Left renal cortex interstitium (tissue), 4 donors: Measurements from ENCODE around the gene GAL3ST1. TPM values are rescaled to one million over a fixed set of nuclear protein-coding genes. Genes with fewer than 3 reads are reported as not detected.

Experiments used
- polyA plus RNA-seq, 4 donors: library from polyadenylated mRNA; unstranded; fragments of 120-200 nt; gene quantifications; one replicate each; pipeline ENCODE4 v1.2.1, GENCODE V29; 2013; ENCODE audit not compliant: insufficient read length in 4 of 4

GAL3ST1 gene
- polyA plus RNA-seq, 4 donors = 24.9 to 41.0 (median 35.6) TPM

Other genes starting within 250 kb of the GAL3ST1 start
- 10 to 100 TPM; 14.1 to 18.4 (median 16.3) TPM for gene TBC1D10A, start 247.7 kb downstream of the GAL3ST1 start, polyA plus RNA-seq
- 100 to 1,000 TPM; 129 to 168 (median 150) TPM for gene SF3A1, start 217.8 kb downstream of the GAL3ST1 start, polyA plus RNA-seq
- 1 to 10 TPM; 5.4 to 9.2 (median 7.3) TPM for gene CCDC157, start 217.7 kb downstream of the GAL3ST1 start, polyA plus RNA-seq
- gene RNF215, start 187.3 kb downstream of the GAL3ST1 start, polyA plus RNA-seq = 10 to 100 TPM; 18.3 to 26.3 (median 24.7) TPM
- 1 to 10 TPM; 4.3 to 8.0 (median 6.3) TPM for gene SEC14L2, start 177.6 kb downstream of the GAL3ST1 start, polyA plus RNA-seq
- 10 to 100 TPM in 3 of 4 donors, 1 to 10 TPM in 1; 8.4 to 12.8 (median 12.2) TPM for gene MTFP1, start 148.9 kb downstream of the GAL3ST1 start, polyA plus RNA-seq
- gene SEC14L3, start 102.6 kb downstream of the GAL3ST1 start, polyA plus RNA-seq = under 1 TPM in 1 of 4 donors, not detected in 3; 0.08 TPM
- gene SEC14L4, start 69.0 kb downstream of the GAL3ST1 start, polyA plus RNA-seq = 1 to 10 TPM in 2 of 4 donors, under 1 TPM in 2; 0.59 to 1.4 (median 0.91) TPM
- gene SEC14L6, start 27.9 kb downstream of the GAL3ST1 start, polyA plus RNA-seq = 1 to 10 TPM; 5.5 to 8.9 (median 7.4) TPM
- 10 to 100 TPM; 69.5 to 79.8 (median 72.9) TPM for gene PES1, start 17.2 kb upstream of the GAL3ST1 start, polyA plus RNA-seq
- 10 to 100 TPM; 49.0 to 62.2 (median 56.9) TPM for gene TCN2, start 32.5 kb upstream of the GAL3ST1 start, polyA plus RNA-seq
- gene SLC35E4, start 61.1 kb upstream of the GAL3ST1 start, polyA plus RNA-seq = 1 to 10 TPM; 1.8 to 2.4 (median 2.0) TPM
- 10 to 100 TPM in 1 of 4 donors, 1 to 10 TPM in 3; 5.3 to 12.1 (median 8.1) TPM for gene DUSP18, start 93.2 kb upstream of the GAL3ST1 start, polyA plus RNA-seq
- 1 to 10 TPM; 4.7 to 7.3 (median 6.8) TPM for gene OSBP2, start 120.2 kb upstream of the GAL3ST1 start, polyA plus RNA-seq